Mucosa of stomach (tissue), 1 donor: ENCODE measurements around the gene LCE1C.

Experiments
- H3K27me3 ChIP-seq: one replicate; pipeline ENCODE4 v1.7.0; 2013; ENCODE audit warnings: mild to moderate bottlenecking, low read length; ENCODE audit not compliant: control insufficient read depth, insufficient read depth
- H3K36me3 ChIP-seq: one replicate; pipeline ENCODE4 v1.7.0; 2013; ENCODE audit warnings: low read length; ENCODE audit not compliant: control insufficient read depth, insufficient read depth
- H3K4me1 ChIP-seq: one replicate; pipeline ENCODE4 v1.7.0; 2013; ENCODE audit warnings: mild to moderate bottlenecking, low read length; ENCODE audit not compliant: control insufficient read depth, insufficient read depth
- H3K4me3 ChIP-seq: one replicate; pipeline ENCODE4 v1.7.0; 2013; ENCODE audit warnings: low read length
- H3K9ac ChIP-seq: one replicate; pipeline ENCODE4 v1.7.0; 2013; ENCODE audit warnings: mild to moderate bottlenecking, low read length, moderate library complexity
- H3K9me3 ChIP-seq: one replicate; pipeline ENCODE4 v1.7.0; 2013; ENCODE audit warnings: mild to moderate bottlenecking, low read length, moderate library complexity; ENCODE audit not compliant: control insufficient read depth
- donor health status: Pancreatic carcinoma.

The LCE1C gene

DNA sequence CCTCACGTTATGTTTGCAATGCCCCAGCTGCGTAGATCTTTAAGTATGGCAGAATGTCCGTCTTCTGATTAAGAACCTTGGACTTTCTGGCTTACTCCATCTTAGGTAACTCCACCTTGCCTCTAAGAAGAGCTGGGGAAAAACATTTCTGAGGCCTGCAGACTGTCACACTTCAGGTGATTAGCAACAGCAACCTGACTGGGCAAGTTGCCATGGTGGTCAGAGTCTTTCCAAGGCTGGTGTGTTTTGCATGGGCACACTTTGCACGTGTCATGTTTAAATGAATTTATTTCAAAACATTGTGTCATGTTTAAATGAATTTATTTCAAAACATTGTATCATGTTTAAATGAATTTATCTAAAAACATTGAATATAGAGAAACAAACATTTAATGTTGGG, 47.8 kb downstream of the LCE1C start:
- no peaks in the 10 kb centered on the region for H3K27me3 ChIP-seq
- H3K36me3 ChIP-seq, result no peaks in the 10 kb centered on the region
- H3K4me3 ChIP-seq, result no peak overlapping the region
- H3K4me1 ChIP-seq, result no peaks in the 10 kb centered on the region
- no peak overlapping the region for H3K9ac ChIP-seq
- H3K9me3 ChIP-seq, result no peaks in the 10 kb centered on the region

GRCh38 chr1:152757747-152758146, 48.7 kb downstream of the LCE1C start, which contains the start of gene KPRP:
Gene KPRP (plus strand): TSS chr1:152758025. CDS start chr1:152759589, 1,564 bp downstream.
- Histone ChIP-seq H3K9me3 (no peaks in the 10 kb centered on the region), H3K27me3 (no peaks in the 10 kb centered on the region), H3K4me3 (no peak within 1 kb of the TSS), H3K9ac (no peak within 1 kb of the TSS), H3K4me1 (no peaks in the 10 kb centered on the region), H3K36me3 (no peaks in the 10 kb centered on the region)

DNA sequence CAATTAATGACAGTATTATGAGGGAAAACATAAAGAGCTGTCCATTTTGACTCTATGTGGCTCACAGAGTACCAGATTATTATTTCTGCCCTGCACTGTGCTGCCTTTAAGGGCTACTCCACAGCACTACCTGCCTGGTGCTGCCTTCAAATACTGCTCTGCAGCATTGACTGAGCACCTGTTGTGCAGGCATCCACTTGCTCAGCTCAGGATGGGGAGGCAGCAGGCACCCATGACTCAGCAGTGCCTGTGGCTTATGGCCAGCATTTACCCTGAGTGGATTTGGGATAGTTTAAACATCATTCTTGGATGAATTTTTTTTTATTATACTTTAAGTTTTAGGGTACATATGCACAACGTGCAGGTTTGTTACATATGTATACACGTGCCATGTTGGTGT, 49.6 kb downstream of the LCE1C start:
- Histone ChIP-seq H3K9me3 (no peaks in the 10 kb centered on the region), H3K4me3 (no peak overlapping the region), H3K36me3 (no peaks in the 10 kb centered on the region), H3K4me1 (no peaks in the 10 kb centered on the region), H3K27me3 (no peaks in the 10 kb centered on the region), H3K9ac (no peak overlapping the region)
